SU-DHL-6 (cell line): ENCODE measurements around the gene ACTR6.

Experiments used
- H2AFZ ChIP-seq: fragments of 200-600 bp; sonication (generic); 2 replicates; pipeline ENCODE4 v1.6.1; 2014; ENCODE audit warnings: low read depth, mild to moderate bottlenecking, moderate library complexity, mixed read lengths, antibody characterized with exemption, low read length; ENCODE audit not compliant: severe bottlenecking
- H3F3A ChIP-seq: fragments of 200-600 bp; shearing (Covaris generic); 2 replicates; pipeline ENCODE4 v1.6.0; 2016; ENCODE audit warnings: antibody characterized with exemption, mild to moderate bottlenecking; ENCODE audit not compliant: insufficient read depth
- H3K27ac ChIP-seq: fragments of 200-600 bp; sonication (generic); 2 replicates; pipeline ENCODE4 v1.5.1; 2016; ENCODE audit warnings: low read depth, mild to moderate bottlenecking, low read length, moderate library complexity, mixed read lengths
- H3K27me3 ChIP-seq: fragments of 200-600 bp; sonication (generic), shearing (Covaris generic); 2 replicates; pipeline ENCODE4 v1.6.0; 2014; ENCODE audit warnings: mild to moderate bottlenecking, low read length
- H3K36me3 ChIP-seq: fragments of 200-600 bp; sonication (generic); 2 replicates; pipeline ENCODE4 v1.6.1; 2014; ENCODE audit warnings: mild to moderate bottlenecking, low read length, mixed read lengths
- H3K4me2 ChIP-seq: fragments of 300-600, 200-600 bp; shearing (Covaris generic), sonication (generic); 2 replicates; pipeline ENCODE4 v1.6.0; 2014; ENCODE audit warnings: low read length, low read depth, mild to moderate bottlenecking; ENCODE audit not compliant: poor library complexity, severe bottlenecking
- H3K4me3 ChIP-seq: fragments of 200-600 bp; sonication (generic); 2 replicates; pipeline ENCODE4 v1.5.1; 2014; ENCODE audit warnings: antibody characterized with exemption, low read length, mild to moderate bottlenecking, mixed read lengths; ENCODE audit not compliant: insufficient read depth, poor library complexity, severe bottlenecking
- H3K79me2 ChIP-seq: fragments of 200-600 bp; sonication (generic); 2 replicates; pipeline ENCODE4 v1.6.1; 2014; ENCODE audit warnings: mild to moderate bottlenecking, low read length, moderate library complexity; ENCODE audit not compliant: insufficient read depth
- H3K9ac ChIP-seq: fragments of 200-600 bp; sonication (generic); 2 replicates; pipeline ENCODE4 v1.7.0; 2014; ENCODE audit warnings: mild to moderate bottlenecking, low read length
- H3K9me2 ChIP-seq: fragments of 200-600 bp; sonication (generic); replicated peaks from 2 replicates; pipeline ENCODE4 v1.6.1; 2014; ENCODE audit warnings: low read length; ENCODE audit not compliant: insufficient read depth
- H3K9me3 ChIP-seq: fragments of 200-600 bp; sonication (generic); 2 replicates; pipeline ENCODE4 v1.6.1; 2014; ENCODE audit warnings: low read length, mixed read lengths; ENCODE audit not compliant: insufficient read depth
- H4K20me1 ChIP-seq: fragments of 200-600 bp; sonication (generic); 2 replicates; pipeline ENCODE4 v1.6.1; 2014; ENCODE audit warnings: low read depth, mild to moderate bottlenecking, antibody characterized with exemption, low read length, moderate library complexity, mixed read lengths
- CTCF ChIP-seq: fragments of 200-600 bp; sonication (generic); IDR thresholded peaks from one replicate; pipeline ENCODE4 v1.5.1; 2017; ENCODE audit warnings: antibody characterized with exemption, mild to moderate bottlenecking, low read length, moderate library complexity; ENCODE audit not compliant: insufficient read depth, poor library complexity, severe bottlenecking
- EZH2phosphoT487 ChIP-seq: fragments of 200-600 bp; sonication (generic), shearing (Covaris generic); conservative IDR thresholded peaks from 2 replicates; pipeline ENCODE4 v1.6.1; 2018; ENCODE audit warnings: mild to moderate bottlenecking, antibody characterized with exemption, low read length, moderate library complexity, mixed read lengths

The ACTR6 gene

GRCh38 chr12:100164153-100164704 lies 36.4 kb upstream of the ACTR6 start:
- Histone ChIP-seq H3K4me2 (no peak overlapping the region), H3K4me3 (no peak overlapping the region), H3F3A (no peaks in the 10 kb centered on the region), H3K27me3 (no peaks in the 10 kb centered on the region), H2AFZ (no peak overlapping the region), H3K36me3 (no peaks in the 10 kb centered on the region), H3K27ac (no peak overlapping the region), H3K9me2 (no peaks in the 10 kb centered on the region), H4K20me1 (no peaks in the 10 kb centered on the region), H3K9me3 (no peaks in the 10 kb centered on the region), H3K9ac (no peak overlapping the region), H3K79me2 (no peaks in the 10 kb centered on the region)
- TF ChIP-seq EZH2phosphoT487 (no peak), CTCF (no peak)

DNA sequence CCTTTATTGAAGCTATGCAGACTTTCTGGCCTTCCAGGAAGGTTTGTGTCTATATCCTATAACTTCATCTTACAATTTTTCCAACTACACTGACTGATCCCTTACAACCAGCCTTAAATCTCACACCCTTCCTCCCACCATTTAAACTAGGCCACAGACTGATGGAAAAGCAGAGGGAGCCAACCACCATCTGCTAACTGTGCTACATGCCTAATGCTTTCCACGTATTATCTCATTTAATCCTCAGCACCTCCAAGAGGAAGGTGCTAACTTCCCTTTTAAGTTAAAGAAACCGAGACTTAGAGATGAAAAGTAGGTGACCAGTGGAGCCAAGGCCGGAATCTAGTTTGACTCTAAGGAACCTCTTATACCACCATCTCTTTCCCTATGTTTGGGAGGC lies 35.3 kb upstream of the ACTR6 start:
- Histone ChIP-seq H3K9ac (no peak overlapping the region), H3K9me2 (no peaks in the 10 kb centered on the region), H2AFZ (no peak overlapping the region), H3K4me2 (no peak overlapping the region), H3K27me3 (no peaks in the 10 kb centered on the region), H3K36me3 (no peaks in the 10 kb centered on the region), H3K79me2 (no peaks in the 10 kb centered on the region), H3F3A (no peaks in the 10 kb centered on the region), H3K4me3 (no peak overlapping the region), H3K27ac (no peak overlapping the region), H4K20me1 (no peaks in the 10 kb centered on the region), H3K9me3 (no peaks in the 10 kb centered on the region)
- TF ChIP-seq EZH2phosphoT487, result no peak
- TF ChIP-seq CTCF, result no peak

GRCh38 chr12:100166232-100166631 lies 34.4 kb upstream of the ACTR6 start:
- no peak overlapping the region for H3K27ac ChIP-seq
- no peaks in the 10 kb centered on the region for H3K9me2 ChIP-seq

More at GRCh38 chr12:100166232-100166631, 34.4 kb upstream of the ACTR6 start:
- Histone ChIP-seq H3K36me3 (no peaks in the 10 kb centered on the region), H3F3A (no peaks in the 10 kb centered on the region), H4K20me1 (no peaks in the 10 kb centered on the region), H3K4me2 (no peak overlapping the region), H3K27me3 (no peaks in the 10 kb centered on the region), H3K9me3 (no peaks in the 10 kb centered on the region), H3K79me2 (no peaks in the 10 kb centered on the region), H3K4me3 (no peak overlapping the region), H2AFZ (no peak overlapping the region), H3K9ac (no peak overlapping the region)
- TF ChIP-seq CTCF (no peak), EZH2phosphoT487 (no peak)
